Measurements from ENCODE around the gene IQSEC1.

Gene IQSEC1

DNA sequence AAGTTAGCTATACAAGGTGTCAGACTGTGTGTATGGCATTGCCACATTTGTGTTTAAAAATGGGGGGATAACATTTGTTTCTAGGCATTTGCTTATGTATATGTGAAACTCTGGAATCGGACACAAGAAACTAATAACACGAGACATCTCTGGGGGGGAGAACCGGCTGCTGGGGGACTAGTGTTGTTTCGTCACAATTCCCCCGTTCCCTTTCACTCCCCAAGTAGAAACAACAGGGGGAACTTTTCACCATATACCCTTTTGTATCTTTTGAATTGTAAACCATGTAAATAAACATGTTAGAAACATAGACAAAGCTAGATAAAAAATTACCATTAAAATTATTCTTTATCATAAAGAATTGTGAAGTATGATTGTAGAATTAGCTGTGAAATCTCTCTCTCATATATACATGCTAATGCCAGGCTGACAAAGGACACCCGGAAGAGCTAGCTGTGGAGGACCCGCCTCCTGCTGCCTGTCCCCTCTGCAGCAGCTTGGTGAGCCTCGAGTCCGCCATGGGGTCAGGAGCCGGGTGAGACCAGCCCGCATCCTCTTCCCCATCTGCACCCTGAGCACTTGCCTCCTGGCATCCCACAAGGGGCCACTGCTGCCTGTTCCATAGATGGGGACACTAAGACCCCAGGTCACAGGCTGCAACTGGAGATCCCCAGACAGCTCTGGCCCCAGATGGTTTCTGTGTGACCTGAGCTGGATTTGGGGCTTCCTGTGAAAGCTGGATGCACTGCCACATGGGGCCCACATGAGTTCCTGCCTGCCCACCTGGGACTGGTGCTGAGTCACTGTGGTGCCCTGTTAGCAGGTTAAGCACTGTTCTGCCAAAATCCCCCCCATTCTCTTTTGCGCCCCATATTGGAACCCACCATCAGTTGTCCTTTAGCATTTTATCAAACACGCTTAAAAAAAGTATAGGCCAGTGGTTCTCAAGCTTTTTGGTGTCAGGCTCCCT lies 91.6 kb downstream of the IQSEC1 start:
- no peak for FAIRE-seq

DNA sequence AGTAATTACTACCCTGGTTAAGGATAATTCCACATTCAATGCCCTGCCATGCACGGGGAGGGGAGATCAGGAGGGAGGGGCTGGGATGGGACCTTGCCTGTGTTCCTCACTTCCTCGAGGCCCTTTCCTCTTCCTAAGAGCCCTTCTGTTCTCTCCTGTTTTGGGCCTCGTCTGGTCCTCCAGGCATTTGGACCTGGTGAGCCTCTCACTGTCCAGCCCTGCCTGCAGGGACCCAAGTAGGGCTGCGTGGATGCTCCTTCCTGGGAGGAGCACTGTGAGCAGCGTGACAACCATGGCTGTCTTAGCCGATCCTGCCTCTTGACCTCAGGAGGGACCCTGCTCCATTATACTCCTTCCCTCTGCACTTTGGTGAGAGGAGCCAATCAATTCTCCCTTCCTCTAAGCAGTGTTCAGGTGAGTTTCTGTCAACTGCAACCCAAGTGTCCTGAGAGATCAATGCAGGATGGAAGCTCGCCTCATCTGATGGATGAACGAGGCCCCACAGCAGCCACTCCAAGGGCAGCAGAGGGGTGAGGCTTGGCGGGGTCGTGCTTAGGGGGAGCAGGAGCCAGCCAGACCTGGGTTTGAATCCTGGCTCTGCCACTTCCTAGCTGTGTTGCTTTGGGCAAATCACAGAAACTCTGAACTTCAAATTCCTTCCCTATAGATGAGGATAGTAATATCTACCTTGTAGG lies 92.5 kb downstream of the IQSEC1 start:
- FAIRE-seq = no peak

DNA sequence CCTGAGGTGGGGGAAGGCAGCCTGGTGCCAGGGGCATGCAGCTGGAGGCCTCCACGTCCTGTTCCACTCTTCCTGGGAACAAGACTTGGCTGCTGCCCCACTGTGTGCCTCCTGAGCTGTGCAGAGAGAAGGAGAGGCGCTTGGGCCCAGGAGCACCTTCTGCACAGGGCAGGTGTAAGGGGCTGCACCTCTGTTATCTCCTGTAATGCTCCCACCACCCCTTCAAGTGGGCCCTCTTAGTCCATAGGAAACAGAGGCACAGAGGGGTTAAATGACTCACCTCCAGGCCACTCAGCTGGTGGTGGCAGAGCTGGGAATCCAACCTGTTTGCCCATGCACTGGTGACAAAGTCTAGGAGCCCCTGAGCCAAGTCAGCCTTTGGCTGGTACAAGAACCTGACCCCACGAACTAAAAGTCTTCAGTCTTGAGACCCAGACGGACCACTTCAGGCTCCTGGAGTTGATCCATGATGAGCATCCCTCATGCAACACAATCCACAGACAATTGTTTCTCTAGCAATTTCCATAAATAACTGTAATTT lies 93.2 kb downstream of the IQSEC1 start:
- FAIRE-seq = no peak

DNA sequence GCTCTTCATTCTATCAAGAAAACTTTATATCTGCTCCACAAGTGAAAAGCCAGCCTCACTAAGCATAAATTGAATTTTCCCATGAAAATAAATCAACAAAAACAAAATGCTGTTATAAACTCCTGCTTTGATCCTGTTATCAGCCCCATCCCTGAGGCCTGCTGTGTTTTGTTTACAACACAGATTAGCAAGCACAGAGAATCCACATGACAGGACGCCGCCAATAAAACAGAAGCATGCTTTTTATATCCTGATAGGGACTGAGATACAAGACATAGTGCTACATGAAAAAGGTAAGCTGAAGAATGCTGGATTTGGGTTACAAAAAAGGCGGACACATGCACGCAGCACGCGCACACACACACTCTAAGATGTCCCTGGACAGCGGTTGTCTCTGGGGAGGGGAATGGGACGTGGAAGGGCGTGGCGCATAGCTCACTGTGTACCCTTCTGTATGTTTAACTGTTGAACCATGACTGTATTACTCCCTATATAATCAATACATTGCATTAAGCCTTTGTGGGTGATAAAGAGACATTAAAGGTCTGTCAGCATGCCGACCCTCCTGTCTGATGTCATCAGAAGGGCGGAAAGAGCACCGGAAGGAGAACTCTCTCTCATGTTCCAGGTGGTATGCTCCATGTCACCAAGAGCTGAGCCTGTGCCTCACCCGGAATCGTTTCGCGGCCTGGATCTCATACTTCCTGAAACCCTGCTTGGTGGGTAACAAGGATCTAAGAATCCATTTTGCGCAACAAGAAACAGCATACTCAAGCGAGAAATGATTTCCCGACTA lies 93.9 kb downstream of the IQSEC1 start:
- no peak for FAIRE-seq

DNA sequence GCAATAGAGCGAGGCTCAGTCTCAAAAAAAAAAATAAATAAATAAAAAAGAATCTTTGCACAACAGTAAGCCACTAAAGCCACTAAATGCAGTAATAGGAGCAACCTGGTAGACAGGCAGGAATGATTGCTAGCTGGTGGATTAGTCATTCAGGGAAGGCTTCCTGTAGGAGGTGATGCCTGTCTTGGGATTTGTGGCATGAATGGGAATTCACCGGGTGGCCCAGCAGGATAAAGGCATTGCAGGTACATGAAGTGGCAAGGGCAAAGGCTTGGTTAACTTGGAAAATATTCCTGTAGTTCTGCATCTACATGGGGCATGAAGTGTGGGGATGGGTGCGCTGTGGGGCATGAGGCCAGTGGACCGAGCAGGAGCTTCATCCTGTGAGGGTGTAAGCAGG lies 94.5 kb downstream of the IQSEC1 start:
- no peak for FAIRE-seq

DNA sequence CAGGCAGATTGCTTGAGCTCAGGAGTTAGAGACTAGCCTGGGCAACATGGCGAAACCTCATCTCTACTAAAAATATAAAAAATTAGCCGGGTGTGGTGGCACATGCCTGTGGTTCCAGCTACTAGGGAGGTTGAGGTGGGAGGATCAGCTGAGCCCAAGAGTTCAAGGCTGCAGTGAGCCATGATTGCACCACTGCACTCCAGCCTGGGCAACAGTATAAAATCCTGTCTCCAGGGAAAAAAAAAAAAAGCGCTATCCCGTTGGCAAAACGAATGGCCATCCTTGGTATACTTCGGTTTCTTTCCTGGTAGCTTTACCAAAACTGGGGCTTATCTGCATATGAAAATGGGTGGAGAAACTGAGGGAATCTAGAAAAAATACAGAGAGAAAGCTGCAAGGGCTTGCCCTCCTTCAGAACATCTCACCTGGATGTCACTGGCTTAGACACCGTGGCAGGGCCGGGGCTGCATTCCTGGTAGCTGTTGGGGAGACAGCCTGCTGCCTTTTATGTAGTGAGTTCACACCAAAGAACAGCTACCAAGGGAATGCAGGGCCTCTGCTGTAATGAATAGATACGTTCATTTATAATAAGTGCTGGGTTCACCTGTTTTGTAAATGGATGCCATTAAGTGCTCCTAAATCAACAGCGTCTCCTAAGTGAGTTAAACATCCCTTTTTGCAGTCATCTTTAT lies 96.0 kb downstream of the IQSEC1 start:
- FAIRE-seq = no peak

DNA sequence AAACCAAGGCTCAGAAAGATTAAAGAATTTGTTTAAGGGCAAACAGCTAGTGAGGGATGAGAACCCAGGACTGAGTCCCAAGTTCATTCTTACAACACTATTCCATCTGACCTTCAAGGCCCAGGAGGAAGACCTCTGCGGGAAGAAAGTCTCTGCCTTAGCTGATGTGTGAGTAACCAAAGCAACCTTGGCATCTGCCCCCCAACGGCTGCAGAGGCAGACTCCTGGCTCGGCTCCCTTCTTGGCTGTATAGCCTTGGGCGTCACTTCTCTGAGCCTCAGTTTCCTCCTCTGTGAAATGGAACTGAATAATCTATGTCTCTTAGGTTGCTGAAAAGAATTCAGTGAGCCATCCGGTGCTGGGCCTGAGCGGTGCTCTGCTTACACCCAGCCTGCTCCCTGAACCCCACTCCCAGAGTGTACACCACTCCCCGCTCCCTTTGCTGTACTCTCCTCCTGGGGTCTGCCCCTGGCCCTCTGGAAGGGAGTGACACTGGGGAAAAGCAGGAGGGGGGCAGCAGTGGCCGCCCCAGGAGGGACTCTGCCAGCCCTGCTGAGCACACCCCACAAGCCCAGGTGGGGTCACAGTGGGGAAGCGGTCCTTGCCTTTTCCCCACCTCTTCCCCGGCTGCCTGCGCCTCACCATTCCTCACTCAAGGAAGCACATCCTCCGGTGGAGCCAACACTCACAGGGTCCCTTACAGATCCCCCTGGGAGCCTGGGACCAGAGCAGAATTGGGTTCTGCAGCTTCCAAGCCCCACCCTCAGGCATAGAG lies 97.3 kb downstream of the IQSEC1 start:
- no peak for FAIRE-seq

GRCh38 chr3:12974819-12975218 lies 98.4 kb downstream of the IQSEC1 start:
- FAIRE-seq = no peak

DNA sequence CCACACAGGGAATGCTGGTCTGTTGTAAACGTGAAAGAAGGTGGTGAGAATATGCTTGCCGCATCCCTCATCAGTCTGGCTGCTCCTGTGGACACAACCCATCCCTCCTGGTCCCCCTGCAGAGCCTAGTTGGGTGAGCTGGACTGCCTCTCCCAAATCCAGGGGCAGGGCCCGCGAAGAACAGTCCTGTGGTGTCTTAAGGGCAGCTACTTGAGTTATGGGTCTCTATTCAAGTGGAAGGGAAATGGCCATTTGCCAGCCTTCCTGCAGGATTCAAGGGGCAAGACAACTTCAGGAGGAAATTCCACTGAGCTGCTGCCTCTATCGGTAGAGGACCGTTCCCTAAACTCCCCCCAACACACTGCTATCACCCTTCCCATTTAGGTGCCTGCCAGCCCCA lies 98.9 kb downstream of the IQSEC1 start:
- no peak for FAIRE-seq

DNA sequence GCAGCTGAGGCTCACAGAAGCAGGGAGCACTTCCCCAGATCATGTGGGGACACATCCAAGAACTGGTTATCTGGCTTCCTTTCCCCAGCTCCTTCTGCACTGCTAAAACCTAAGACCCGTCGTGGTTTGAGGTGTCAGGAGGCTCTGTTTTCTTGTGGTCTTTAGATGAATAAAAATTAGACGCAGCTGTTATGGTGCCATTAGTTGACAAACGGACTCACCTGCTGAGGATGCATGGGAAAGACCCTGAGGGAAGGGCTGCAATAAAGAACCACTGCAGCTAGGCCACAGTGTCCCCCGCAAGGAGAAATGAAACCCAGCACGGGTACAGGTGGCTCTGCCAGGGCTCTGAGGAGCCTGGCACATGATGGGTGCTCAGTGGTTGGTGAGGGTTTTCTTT lies 99.4 kb downstream of the IQSEC1 start:
- FAIRE-seq = no peak

- no peak for FAIRE-seq
Observed at GRCh38 chr3:12972781-12973702, 100.2 kb downstream of the IQSEC1 start.

DNA sequence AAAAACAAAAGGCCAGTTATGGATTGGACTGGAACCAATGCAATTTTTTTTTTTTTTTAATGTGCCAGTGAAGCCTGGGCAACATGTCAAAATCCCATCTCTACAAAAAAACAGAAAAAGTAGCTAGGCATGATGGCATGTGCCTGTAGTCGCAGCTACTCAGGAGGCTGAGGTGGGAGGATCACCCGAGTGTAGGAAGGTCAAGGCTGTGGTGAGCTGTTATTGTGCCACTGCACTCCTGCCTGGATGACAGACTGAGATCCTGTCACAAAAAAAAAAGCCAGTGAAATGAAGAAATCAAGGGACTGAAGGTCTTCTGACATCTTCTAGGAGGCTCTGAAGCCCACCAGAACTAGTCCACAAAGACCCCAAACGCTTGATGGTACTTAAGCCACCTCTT lies 101.2 kb downstream of the IQSEC1 start:
- no peak for FAIRE-seq

DNA sequence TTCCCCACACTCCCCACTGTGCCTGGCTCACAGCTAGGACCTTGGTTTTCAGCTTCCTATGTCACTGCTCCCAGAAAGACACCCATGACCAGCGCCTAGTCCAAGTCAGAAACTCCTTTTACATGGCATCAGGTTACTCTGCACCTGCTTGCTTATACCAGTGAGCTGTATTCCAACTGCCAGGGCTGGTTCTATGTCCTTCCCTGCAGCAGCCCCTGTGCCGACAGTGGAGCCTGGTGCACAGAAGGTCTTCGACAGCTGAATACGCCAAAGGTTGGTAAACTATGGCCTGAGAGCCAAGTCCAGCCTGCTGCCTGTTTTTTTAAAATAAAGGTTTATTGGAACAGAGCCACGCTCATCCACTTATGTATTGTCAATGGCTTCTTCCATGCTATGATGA lies 102.5 kb downstream of the IQSEC1 start:
- no peak for FAIRE-seq

GRCh38 chr3:12969486-12969885 lies 103.7 kb downstream of the IQSEC1 start:
- FAIRE-seq = no peak

DNA sequence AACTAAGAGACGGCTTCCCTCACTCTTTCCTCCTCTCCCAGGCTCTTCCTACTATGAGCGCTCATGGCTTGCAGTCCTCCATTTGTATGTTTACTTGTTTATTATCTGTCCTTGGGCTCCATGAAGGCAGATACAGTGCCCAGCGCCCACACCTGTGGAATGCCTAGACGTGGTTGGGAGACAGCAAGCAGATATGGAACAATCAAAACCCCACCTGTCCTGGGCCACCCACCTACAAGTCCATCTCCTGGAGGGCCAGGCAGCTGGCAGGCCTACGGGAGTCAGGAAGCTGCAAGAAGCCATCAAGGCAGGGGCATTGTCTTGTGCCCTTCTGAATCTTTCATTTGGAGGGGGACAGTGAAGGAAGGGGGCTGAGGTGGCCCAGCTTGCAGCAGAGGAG lies 104.7 kb downstream of the IQSEC1 start:
- no peak for FAIRE-seq

DNA sequence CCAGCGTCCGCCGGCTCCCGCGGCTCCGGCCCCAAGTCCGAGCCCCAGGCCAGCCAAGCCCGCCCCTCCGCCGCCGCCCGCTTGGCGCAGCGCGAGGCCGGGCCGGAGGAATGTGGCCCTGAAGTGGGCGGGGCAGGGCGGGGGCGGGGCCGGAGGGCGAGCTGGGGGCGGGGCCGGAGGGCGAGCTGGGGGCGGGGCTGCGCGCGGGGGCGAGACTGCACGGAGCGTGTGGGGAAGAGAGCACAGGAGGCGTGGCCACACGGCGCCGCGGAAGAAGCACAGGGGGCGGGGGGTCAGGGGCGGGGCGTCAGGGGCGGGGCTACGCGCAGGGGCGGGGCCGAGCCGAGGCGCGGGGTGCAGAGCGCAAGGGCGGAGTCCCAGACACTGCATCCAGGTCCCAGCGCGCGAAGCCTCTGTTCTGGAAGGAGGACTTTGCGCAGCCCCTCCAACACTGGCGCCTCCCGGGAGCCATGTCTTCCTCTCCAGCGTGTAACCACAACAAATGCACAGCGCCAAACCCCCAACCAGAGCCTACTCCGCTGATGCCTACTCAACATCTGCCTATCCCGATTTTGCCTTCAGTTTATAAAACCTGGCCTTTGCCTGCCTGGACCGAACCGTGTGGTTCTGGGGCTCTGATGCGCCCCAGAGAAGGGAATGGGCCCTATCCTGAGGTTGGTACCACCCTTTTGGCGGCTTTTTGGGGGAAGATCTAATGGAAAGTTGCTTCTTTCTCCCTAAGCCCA lies 105.5 kb downstream of the IQSEC1 start:
- FAIRE-seq = no peak

GRCh38 chr3:12966847-12967605 lies 106.2 kb downstream of the IQSEC1 start:
- FAIRE-seq = no peak

GRCh38 chr3:12965999-12966846 lies 107.0 kb downstream of the IQSEC1 start:
- no peak for FAIRE-seq

Data from G401.6 (cell line).